Ovary (tissue), 9 donors: ENCODE measurements around the gene EYA2. TPM values are rescaled to one million over a fixed set of nuclear protein-coding genes. Genes with fewer than 3 reads are reported as not detected.

Experiments used
- DNase-seq, 5 donors: peaks; one replicate each; pipeline ENCODE4 v3.0.0-alpha.2; 2019 to 2020
- H3K27ac ChIP-seq, 2 donors: fragments of 200-600 bp; one replicate each; pipeline versions ENCODE4 v1.5.1 to v1.8.0; 2019 to 2022
- H3K27me3 ChIP-seq: fragments of 200-600 bp; one replicate; pipeline ENCODE4 v1.8.0; 2022
- H3K36me3 ChIP-seq: fragments of 200-600 bp; sonication (generic); one replicate; pipeline ENCODE4 v1.5.1; 2019
- H3K4me1 ChIP-seq: one replicate; pipeline ENCODE4 v1.8.1; 2013; ENCODE audit warnings: mild to moderate bottlenecking, moderate library complexity; ENCODE audit not compliant: insufficient read depth
- H3K4me3 ChIP-seq: fragments of 200-600 bp; sonication (generic); one replicate; pipeline ENCODE4 v1.5.1; 2017
- H3K9me3 ChIP-seq, 2 donors: fragments of 200-600 bp in 1 of 2; sonication (generic) in 1 of 2; one replicate each; pipeline versions ENCODE4 v1.5.1 to v1.8.1; 2013 to 2019; ENCODE audit warnings: mild to moderate bottlenecking in 1 of 2, moderate library complexity in 1 of 2
- EP300 ChIP-seq: sonication (generic); formaldehyde crosslinking; IDR thresholded peaks from one replicate; pipeline ENCODE4 v1.6.1; 2017; ENCODE audit warnings: antibody characterized with exemption
- POLR2A ChIP-seq: fragments of 450-650 bp; IDR thresholded peaks from one replicate; pipeline ENCODE4 v1.6.1; 2017; ENCODE audit warnings: antibody characterized with exemption, mild to moderate bottlenecking, moderate library complexity
- WGBS, 3 donors: extraction: QIAGEN DNeasy Blood & Tissue Kit in 1 of 3; methylation state at CpG; one replicate each; pipeline versions ENCODE4 v1.1.5 to v1.1.7; 2013 to 2017; 5-methylcytosine and 5-hydroxymethylcytosine counted together
- intact Hi-C, 4 donors: fragments of 100-400 bp; cut with DNase I; formaldehyde crosslinking; loops; one replicate each; pipeline versions ENCODE4 v1.11.0 to v1.15.1; 2022 to 2023
- polyA plus RNA-seq, 2 donors: library from polyadenylated mRNA; stranded (reverse); fragments of 200-250 nt in 1 of 2; fragments of 350-450 nt in 1 of 2; fragmentation: Illumina TruSeq in 1 of 2; extraction: RNeasy Lipid Tissue Mini Kit (QIAGEN cat#74804) in 1 of 2; gene quantifications; one replicate each; pipeline ENCODE4 v1.2.3, GENCODE V29; 2013 to 2014
- total RNA-seq, 7 donors: library from RNA; depleted of rRNA in 2 of 7; stranded (reverse); fragments of >200 nt in 2 of 7; fragmentation: NEBNext Ultra II Directional in 3 of 7; extraction: Animal tissue kit (Norgen Biotek cat#: 25700) in 3 of 7; gene quantifications; one replicate each; pipeline versions ENCODE4 v1.1.0 to v1.2.4, GENCODE V29; 2016 to 2023
- TF ChIP-seq, protein P1 (sequence below), 3 donors: fragments of 450-650 bp in 2 of 3; fragments of 200-600 bp in 1 of 3; IDR thresholded peaks; one replicate each; pipeline versions ENCODE4 v1.5.1 to v1.8.0; 2016 to 2022; ENCODE audit warnings: antibody characterized with exemption in 3 of 3, mild to moderate bottlenecking in 1 of 3
- donor health status: DM: no; HTN: no; CAD: no; lungs with moderate emphysema.
- donor health status: DM: no; HTN: no; CAD: no.
- donor health status: Bipolar disorder and iron deficiency.
- donor health status: DM: yes; HTN: yes; CAD: no.
- donor health status: DM: no; HTN: no; CAD: no.
- donor health status: DM: yes; HTN: yes; CAD: no.

The EYA2 gene
- total and polyA plus RNA-seq, 9 donors = 0.18 to 7.6 (median 1.7) TPM

DNA sequence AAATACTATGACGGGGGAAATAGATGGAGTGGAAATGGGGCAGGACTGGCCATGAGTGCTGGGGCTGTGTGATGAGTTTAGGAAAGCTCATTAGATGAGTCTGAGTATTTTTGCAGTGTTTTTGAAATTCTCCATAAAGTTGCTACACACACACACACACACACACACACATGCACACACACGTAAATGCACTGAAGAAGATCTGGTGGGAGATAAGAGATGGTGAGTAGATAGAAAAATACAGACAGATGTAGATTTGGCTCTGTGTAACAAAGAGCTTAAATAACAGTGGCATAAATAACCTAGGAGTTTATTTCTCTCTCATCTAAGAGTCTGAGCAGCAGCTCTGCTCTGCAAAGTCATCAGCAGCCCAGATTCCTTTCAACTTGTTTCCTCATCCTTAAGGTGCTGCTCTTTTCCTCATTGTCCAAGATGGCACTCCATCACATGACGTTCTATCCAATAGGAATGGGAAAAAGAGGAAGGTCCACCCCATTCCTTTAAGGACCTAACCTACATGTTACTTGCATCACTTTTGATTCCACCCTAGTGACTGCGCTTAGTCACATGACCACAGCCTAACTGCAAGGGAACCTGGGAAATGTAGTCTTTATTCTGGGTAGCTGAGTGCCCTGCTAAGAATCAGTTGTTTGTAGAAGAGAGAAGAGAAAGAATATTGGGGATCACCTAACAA is 76.4 kb downstream of the EYA2 start:
- no peak for DNase-seq
- no peaks in the 10 kb centered on the region for H3K36me3 ChIP-seq
- no peak overlapping the region for H3K4me3 ChIP-seq
- TF ChIP-seq, protein P1, sequence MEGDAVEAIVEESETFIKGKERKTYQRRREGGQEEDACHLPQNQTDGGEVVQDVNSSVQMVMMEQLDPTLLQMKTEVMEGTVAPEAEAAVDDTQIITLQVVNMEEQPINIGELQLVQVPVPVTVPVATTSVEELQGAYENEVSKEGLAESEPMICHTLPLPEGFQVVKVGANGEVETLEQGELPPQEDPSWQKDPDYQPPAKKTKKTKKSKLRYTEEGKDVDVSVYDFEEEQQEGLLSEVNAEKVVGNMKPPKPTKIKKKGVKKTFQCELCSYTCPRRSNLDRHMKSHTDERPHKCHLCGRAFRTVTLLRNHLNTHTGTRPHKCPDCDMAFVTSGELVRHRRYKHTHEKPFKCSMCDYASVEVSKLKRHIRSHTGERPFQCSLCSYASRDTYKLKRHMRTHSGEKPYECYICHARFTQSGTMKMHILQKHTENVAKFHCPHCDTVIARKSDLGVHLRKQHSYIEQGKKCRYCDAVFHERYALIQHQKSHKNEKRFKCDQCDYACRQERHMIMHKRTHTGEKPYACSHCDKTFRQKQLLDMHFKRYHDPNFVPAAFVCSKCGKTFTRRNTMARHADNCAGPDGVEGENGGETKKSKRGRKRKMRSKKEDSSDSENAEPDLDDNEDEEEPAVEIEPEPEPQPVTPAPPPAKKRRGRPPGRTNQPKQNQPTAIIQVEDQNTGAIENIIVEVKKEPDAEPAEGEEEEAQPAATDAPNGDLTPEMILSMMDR (IDR thresholded peaks at IDR 0.05) = no peak
- TF ChIP-seq EP300 = no peak
- TF ChIP-seq POLR2A = no peak
- H3K4me1 ChIP-seq = no peaks in the 10 kb centered on the region
- no peaks in the 10 kb centered on the region for H3K27me3 ChIP-seq
- no peaks in the 10 kb centered on the region for H3K9me3 ChIP-seq
- 9 to 31% (median 10%) methylated on average over 4 of the region's 4 CpGs for WGBS, 3 donors
- intact Hi-C loops = no loop called here
- H3K27ac ChIP-seq = no peak overlapping the region

DNA sequence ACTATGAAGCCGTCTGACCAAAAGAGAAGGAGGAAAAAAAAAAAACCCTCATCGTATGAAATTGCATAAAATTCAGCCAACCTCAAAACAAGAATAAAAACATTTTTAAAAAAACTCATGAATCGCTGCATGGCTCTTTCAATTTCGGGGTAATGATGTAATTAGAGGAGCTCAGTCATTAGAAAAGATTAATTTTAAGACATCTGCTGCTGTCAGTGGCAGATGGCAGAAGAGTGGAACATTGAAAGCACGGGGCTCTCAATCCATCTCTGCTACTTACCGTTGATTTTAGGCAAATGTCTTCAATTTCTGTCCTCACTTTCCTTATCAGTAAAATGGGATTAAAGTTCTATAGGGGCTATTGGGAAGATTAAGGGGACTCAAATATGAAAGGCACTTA is 79.1 kb downstream of the EYA2 start:
- Histone ChIP-seq H3K36me3 (no peaks in the 10 kb centered on the region), H3K27ac (no peak overlapping the region), H3K27me3 (no peaks in the 10 kb centered on the region), H3K4me3 (no peak overlapping the region), H3K4me1 (no peaks in the 10 kb centered on the region), H3K9me3 (no peaks in the 10 kb centered on the region)
- WGBS, 3 donors = 62 to 75% (median 70%) methylated on average over 6 of the region's 6 CpGs
- intact Hi-C loops = no loop called here
- DNase-seq = no peak
- TF ChIP-seq EP300 = no peak
- TF ChIP-seq POLR2A = no peak
- TF ChIP-seq, protein P1 (IDR thresholded peaks at IDR 0.05) = no peak

DNA sequence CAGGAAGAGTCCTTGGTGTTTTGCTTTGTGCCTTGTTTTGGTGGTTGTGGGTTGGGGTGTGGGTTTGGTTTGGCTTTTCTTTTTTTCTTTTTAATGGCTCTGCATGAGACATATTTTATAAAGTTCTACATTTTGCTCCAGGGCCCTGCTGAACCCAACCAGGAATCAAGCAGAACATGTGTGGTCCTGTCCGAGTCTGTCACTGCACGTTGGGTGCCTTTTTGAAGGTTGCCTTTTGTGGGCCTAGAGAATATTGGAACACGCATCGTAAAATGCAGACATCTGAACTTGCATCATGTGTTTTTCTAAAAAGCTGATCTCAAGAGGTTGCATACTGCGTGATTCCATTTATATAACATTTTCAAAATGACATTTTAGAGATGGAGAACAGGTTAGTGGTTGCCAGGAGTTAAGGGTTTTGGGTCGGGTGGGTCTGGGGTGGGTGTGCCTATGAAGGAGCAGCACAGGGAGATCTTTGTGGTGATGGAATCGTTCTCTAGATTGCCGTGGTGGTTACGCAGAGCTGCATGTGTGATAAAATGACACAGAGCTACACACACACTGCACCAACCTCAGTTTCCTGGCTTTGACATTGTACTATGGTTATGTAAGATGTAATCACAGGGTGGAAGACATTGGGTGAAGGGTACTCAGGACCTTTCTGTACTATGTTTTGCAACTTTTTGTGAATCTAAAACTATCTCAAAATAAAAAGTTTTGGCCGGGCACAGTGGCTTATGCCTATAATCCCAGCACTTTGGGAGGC is 80.2 kb downstream of the EYA2 start:
- intact Hi-C loops = no loop called here
- no peak overlapping the region for H3K4me3 ChIP-seq
- H3K9me3 ChIP-seq = no peaks in the 10 kb centered on the region
- TF ChIP-seq POLR2A (no peak), EP300 (no peak)
- TF ChIP-seq, protein P1 (IDR thresholded peaks at IDR 0.05) = no peak
- H3K4me1 ChIP-seq = no peaks in the 10 kb centered on the region
- H3K27ac ChIP-seq = no peak overlapping the region
- no peaks in the 10 kb centered on the region for H3K27me3 ChIP-seq
- no peak for DNase-seq
- no peaks in the 10 kb centered on the region for H3K36me3 ChIP-seq
- 81 to 88% (median 83%) methylated on average over 10 of the region's 10 CpGs for WGBS, 3 donors

DNA sequence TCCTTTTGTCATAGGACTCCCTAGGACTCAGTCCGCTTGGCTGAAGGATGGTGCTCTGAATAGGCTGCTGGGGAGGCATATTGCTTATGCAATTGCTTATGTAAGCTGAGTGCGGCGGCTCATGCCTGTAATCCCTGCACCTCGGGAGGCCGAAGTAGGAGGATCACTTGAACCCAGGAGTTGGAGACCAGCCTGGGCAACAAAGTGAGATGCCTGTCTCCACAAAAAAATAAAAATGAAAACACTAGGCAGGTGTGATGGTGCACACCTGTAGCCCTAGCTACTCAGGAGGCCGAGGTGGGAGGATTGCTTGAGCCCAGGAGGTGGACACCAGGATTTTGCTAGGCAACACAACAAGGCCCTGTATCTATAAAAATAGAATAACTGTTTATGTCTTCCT is 81.3 kb downstream of the EYA2 start:
- no peaks in the 10 kb centered on the region for H3K36me3 ChIP-seq
- no peak for DNase-seq
- H3K27ac ChIP-seq = no peak overlapping the region
- no peak overlapping the region for H3K4me3 ChIP-seq
- H3K4me1 ChIP-seq = no peaks in the 10 kb centered on the region
- H3K9me3 ChIP-seq = no peaks in the 10 kb centered on the region
- no peaks in the 10 kb centered on the region for H3K27me3 ChIP-seq
- no peak for TF ChIP-seq POLR2A
- TF ChIP-seq EP300 = no peak
- TF ChIP-seq, protein P1 (IDR thresholded peaks at IDR 0.05) = no peak
- 89 to 95% (median 92%) methylated on average over 6 of the region's 6 CpGs for WGBS, 3 donors
- intact Hi-C loops = no loop called here
